Ishikawa (cell line): Measurements from ENCODE around the gene MGA.

Experiments used
- REST ChIP-seq: IDR thresholded peaks from 2 replicates; pipeline ENCODE4 v1.6.1; 2012; ENCODE audit warnings: low read depth, mild to moderate bottlenecking
- TAF1 ChIP-seq: IDR thresholded peaks from 2 replicates; pipeline ENCODE4 v1.6.1; 2012; ENCODE audit warnings: low read depth, mild to moderate bottlenecking

DNA sequence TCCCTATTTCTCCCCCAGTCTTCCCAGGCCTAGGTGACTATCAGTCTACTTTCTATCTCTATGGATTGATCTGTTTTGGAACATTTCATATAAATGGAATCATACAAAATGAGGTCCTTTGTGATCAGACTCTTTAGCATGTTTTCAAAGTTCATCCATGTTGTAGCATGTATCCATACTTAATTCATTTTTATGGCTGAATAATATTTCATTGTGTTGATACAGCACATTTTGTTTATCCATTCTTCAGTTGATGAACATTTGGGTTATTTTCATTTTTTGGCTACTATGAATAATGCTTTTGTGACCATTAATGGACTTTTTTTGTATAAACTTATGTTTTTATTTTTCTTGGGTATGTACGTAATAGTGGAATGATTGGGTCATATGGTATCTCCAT, 19.2 kb upstream of the MGA start:
- TF ChIP-seq TAF1, result no peak
- no peak for TF ChIP-seq REST
